ENCODE measurements around the gene SMAD6. TPM values are rescaled to one million over a fixed set of nuclear protein-coding genes. Genes with fewer than 3 reads are reported as not detected.

Gene SMAD6
- total RNA-seq, 2 donors from 2014 or later = 14.8 to 51.2 TPM

DNA sequence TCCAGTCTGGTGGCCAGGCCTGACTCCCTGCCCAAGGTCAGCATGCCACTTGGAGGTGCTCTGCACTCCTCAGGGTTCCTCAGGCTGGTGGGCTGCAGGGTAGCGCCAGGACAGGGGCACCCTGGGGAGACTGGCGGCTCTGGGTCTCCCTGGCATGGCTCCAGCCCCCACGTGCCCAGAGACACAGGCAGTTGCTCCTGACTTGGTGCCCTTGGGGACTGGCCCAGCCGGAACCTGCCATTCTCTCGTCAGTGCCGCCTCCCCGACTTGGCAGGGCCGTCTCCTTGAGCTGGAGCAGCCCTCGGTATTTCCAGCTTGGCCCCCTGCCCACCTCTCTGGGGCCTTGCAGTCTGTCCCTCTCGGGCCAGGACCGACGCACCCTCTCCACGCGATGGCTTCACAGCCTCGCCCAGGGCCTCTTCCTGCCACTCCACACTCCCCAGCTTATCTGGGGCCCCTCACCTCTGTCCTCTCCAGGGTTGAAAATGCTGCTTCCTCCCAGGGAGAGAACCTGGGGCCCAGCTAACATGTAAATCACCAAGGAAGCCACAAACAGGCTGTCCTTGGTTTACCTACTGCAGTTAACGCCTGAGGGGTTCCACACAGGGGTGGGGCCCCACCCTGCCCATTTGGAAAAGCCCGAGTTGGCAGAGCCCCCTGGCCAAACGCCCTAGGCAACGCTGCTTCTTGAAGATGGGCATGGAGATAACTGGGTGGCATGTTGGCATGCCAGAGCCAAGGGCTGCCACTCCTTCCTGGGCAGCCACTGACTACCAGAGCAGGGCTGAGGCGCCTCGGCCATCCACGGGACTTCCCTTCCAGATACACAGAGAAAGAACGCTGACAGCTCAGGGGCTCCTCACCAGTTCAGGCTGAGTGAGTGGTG is 61.4 kb downstream of the SMAD6 start:
- no peaks in the 10 kb centered on the region for H3K9me3 ChIP-seq
- peak; percentile 18 for TF ChIP-seq POLR2AphosphoS5 (IDR thresholded peaks at IDR 0.05)
- TF ChIP-seq POLR2A (IDR thresholded peaks at IDR 0.05) = no peak
- TF ChIP-seq, protein P1, sequence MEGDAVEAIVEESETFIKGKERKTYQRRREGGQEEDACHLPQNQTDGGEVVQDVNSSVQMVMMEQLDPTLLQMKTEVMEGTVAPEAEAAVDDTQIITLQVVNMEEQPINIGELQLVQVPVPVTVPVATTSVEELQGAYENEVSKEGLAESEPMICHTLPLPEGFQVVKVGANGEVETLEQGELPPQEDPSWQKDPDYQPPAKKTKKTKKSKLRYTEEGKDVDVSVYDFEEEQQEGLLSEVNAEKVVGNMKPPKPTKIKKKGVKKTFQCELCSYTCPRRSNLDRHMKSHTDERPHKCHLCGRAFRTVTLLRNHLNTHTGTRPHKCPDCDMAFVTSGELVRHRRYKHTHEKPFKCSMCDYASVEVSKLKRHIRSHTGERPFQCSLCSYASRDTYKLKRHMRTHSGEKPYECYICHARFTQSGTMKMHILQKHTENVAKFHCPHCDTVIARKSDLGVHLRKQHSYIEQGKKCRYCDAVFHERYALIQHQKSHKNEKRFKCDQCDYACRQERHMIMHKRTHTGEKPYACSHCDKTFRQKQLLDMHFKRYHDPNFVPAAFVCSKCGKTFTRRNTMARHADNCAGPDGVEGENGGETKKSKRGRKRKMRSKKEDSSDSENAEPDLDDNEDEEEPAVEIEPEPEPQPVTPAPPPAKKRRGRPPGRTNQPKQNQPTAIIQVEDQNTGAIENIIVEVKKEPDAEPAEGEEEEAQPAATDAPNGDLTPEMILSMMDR (IDR thresholded peaks at IDR 0.05) = no peak
- no peak overlapping the region for H3K4me3 ChIP-seq
- H3K4me1 ChIP-seq (replicated peaks) = peaks cover 36% of the 10 kb centered on the region
- H3K36me3 ChIP-seq = no peaks in the 10 kb centered on the region
- 10% methylated on average over 23 of the region's 23 CpGs for WGBS
- intact Hi-C loops (cut with DNase I) = no loop called here
- peak; percentile 88 for DNase-seq (ENCODE audit: low spot score)
- no peaks in the 10 kb centered on the region for H3K27me3 ChIP-seq (replicated peaks; ENCODE audit: insufficient read depth)
- peak overlapping the region; percentile 50 to 62 for H3K27ac ChIP-seq

DNA sequence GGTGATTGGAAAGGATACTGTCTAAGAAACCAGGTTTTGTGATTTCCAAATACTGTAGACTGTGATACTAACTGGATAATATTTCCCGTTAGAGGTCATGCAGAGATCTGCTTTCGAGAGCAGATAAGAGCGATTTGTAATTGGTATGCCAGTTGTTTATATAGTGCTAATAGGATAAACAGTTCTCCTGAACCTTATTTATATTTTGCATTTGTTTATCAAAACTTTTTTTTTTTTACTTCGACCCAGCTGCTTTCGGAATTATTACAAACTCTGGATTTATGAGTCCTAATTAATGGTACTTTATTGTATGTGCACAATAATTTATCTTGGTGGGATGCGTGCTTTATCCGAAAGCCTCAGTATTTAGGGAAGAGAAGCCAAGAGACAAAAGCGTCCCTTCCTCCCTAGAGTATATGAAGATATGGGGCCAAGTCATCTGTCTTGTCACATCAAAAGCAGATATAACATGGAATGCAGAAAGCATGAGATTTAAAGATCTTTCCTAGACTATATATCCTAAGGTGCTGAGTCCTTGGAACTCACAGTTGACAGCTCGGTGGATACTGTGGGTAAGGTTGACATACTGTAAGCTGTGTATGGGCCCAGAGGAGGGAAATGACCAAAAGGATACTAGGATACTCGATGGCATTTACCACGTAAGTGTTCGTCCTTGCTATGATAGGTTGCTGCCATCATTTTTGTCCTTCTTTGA is 62.2 kb downstream of the SMAD6 start:
- intact Hi-C loops (cut with DNase I) = no loop called here
- no peaks in the 10 kb centered on the region for H3K36me3 ChIP-seq
- 35% methylated on average over 12 of the region's 12 CpGs for WGBS
- TF ChIP-seq, protein P1 (IDR thresholded peaks at IDR 0.05) = no peak
- TF ChIP-seq POLR2A (IDR thresholded peaks at IDR 0.05) = no peak
- TF ChIP-seq POLR2AphosphoS5 (IDR thresholded peaks at IDR 0.05) = no peak
- DNase-seq (ENCODE audit: low spot score) = no peak
- H3K27ac ChIP-seq = peak overlapping the region; percentile 50 to 62
- H3K9me3 ChIP-seq = no peaks in the 10 kb centered on the region
- H3K27me3 ChIP-seq (replicated peaks; ENCODE audit: insufficient read depth) = no peaks in the 10 kb centered on the region
- peaks cover 36% of the 10 kb centered on the region for H3K4me1 ChIP-seq (replicated peaks)
- no peak overlapping the region for H3K4me3 ChIP-seq

DNA sequence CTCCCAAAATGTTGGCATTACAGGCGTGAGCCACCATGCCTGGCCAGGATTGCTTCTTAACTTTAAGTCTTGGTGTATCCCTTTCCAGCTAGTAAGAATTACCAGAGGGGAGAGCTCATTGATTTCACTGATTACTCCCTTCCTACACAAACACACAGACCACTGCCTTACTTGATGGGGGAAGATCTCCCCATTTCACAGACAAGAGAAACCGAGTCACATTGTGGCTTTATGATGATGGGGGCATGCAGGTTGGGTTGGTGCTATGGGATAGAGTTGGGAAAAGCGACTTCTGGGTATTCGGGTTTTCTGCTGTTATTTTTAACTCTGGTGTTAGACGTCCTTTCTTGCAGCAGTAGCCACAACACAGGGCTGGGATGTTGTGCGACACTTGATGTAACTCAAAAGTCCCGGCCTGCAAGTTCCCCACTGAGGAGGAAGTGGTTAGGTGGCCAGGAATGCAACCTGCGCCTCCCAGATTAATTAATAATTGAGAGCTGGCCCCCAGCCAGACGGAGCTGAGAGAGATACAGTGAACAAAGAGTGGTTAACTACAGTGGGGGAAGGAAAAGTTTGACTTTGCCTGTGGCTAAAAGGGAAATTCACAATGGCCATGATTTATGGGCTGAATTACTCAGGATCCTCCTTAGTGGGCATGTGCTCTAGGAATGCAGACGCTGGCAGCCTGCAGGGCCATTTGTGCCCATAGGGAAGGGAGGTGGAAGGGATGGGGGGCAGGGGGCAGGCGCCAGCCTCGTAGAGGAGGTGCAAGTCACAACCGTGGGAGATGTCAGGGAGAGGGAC is 63.6 kb downstream of the SMAD6 start:
- intact Hi-C loops (cut with DNase I) = no loop called here
- DNase-seq (ENCODE audit: low spot score) = peak; percentile 90
- no peaks in the 10 kb centered on the region for H3K27me3 ChIP-seq (replicated peaks; ENCODE audit: insufficient read depth)
- WGBS = 28% methylated on average over 13 of the region's 13 CpGs
- no peaks in the 10 kb centered on the region for H3K9me3 ChIP-seq
- peak overlapping the region in 1 of 2 donors; percentile 12 for H3K27ac ChIP-seq
- H3K4me1 ChIP-seq (replicated peaks) = peaks cover 36% of the 10 kb centered on the region
- H3K36me3 ChIP-seq = no peaks in the 10 kb centered on the region
- TF ChIP-seq POLR2A (IDR thresholded peaks at IDR 0.05) (no peak), POLR2AphosphoS5 (IDR thresholded peaks at IDR 0.05) (peak; percentile 85)
- TF ChIP-seq, protein P1 (IDR thresholded peaks at IDR 0.05) = no peak
- H3K4me3 ChIP-seq = no peak overlapping the region

DNA sequence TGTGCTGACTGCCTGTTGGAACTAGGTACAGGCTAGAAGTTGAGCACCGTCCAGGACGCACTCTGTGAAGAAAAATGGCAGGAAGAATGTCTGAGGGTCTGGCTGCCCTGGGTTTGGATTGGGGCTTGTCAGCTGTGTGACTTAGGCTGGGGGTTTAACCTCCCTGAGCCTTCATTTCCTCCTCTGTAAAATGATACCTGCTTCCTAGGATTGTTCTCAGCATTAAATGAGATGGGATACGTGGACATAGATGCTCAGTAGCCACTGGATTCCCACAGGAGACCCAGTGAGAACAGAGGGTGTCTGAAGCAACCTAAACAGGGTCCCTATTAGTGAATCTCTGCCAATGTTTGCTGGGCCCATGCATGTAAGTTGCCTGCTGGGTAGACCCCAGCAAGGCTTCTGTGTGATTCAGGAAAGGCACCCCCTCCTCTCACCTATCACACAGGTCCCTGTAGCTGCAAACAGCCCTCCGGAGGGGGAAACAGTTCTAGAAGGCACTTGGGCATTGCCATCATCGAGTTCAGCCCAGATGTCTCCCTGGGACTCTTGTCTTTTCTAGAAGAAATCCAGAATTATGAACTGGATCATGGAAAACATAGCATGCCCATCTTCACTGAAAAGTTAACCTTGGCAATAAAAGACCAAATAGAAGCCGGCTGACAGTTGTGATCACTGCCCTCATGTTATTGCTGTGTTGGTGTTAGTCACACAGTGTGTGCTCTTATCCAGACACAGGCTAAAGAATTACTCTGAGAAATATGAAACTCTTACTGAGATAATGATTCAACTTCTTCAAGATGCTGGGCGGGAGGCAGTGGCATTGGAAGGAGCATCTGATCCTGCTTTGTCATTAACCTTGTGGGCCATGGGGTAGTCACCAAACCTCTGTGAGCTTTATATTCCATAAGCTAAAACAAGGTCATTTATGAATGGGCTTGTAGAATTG is 64.5 kb downstream of the SMAD6 start:
- H3K4me3 ChIP-seq = no peak overlapping the region
- 47% methylated on average over 7 of the region's 7 CpGs for WGBS
- peak overlapping the region in 1 of 2 donors; percentile 12 for H3K27ac ChIP-seq
- no peaks in the 10 kb centered on the region for H3K36me3 ChIP-seq
- H3K4me1 ChIP-seq (replicated peaks) = peaks cover 36% of the 10 kb centered on the region
- DNase-seq (ENCODE audit: low spot score) = no peak
- TF ChIP-seq, protein P1 (IDR thresholded peaks at IDR 0.05) = no peak
- TF ChIP-seq POLR2AphosphoS5 (IDR thresholded peaks at IDR 0.05) = no peak
- no peak for TF ChIP-seq POLR2A (IDR thresholded peaks at IDR 0.05)
- no peaks in the 10 kb centered on the region for H3K27me3 ChIP-seq (replicated peaks; ENCODE audit: insufficient read depth)
- intact Hi-C loops (cut with DNase I) = no loop called here
- H3K9me3 ChIP-seq = no peaks in the 10 kb centered on the region

Measured in prostate gland (tissue), 2 donors.